ENCODE measurements around the gene SERPINB5.

Gene SERPINB5

DNA sequence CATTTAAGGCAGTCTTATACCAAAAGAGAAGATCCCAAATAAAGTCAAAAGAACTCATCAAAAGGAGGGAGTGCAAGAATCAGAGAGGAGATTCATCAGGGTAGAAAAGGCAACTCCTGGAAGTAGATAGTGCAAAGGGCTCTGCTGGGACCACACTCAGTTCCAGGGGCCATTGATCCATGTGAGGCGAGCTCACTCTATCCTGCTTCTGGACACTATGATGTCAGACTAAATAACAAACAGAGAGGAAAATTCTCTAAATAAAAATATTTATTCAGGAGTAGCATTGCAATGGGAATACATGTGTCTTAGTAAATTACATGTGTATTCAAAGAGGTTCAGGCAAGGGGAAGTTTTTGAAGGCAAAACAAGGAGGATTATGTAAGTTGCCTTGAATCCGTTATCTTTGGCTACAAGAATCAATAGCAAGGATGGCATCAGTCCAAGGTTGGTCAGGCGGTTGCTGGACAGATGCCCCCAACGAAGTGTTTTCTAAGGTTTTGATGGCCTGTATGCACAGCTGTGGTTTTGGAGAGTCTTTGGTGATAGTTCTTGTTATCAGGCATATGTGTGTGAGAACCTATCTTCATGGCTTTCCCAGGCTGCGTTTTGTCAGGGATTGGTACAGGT, 52.2 kb downstream of the SERPINB5 start:
- no peak for DNase-seq (ENCODE audit: low read depth)

DNA sequence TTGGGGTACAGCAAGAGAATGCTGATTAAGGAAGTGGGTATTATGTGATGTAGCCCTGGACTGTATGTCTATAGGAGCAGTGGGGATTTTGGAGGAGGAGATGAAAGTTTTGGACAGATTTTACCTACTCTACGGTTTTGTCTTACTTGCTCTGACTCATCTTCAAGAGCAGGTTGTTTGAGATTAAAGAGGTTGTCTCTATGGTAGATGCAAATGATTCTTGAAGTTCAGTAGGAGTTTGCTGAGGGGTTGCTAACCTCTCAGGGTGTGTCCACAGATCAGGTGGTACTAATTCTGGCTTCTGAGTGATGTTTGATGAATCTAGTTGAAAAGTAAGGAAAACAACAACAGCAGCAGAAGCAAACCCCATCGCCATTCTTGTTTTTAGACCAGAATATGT, 55.7 kb downstream of the SERPINB5 start:
- DNase-seq (ENCODE audit: low read depth): no peak

DNA sequence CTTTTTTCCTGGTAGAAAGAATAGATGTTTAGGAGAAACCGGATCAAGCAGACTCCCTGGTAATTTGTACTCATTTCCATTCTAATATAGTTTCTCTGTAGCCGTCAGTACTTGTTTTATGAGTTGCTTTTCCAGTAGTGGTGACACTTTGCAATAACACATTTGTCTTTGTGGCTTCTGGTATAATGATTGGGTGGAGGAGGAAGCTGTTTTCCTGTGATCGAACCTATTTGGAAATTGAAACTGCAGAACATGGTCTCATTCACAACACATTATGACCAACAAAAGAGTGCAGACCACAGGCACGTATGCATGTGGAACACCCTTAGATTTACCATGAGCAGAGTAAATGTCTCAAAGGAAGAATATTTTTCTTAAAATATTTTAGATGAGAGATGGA, 57.9 kb downstream of the SERPINB5 start:
- no peak for DNase-seq (ENCODE audit: low read depth)

DNA sequence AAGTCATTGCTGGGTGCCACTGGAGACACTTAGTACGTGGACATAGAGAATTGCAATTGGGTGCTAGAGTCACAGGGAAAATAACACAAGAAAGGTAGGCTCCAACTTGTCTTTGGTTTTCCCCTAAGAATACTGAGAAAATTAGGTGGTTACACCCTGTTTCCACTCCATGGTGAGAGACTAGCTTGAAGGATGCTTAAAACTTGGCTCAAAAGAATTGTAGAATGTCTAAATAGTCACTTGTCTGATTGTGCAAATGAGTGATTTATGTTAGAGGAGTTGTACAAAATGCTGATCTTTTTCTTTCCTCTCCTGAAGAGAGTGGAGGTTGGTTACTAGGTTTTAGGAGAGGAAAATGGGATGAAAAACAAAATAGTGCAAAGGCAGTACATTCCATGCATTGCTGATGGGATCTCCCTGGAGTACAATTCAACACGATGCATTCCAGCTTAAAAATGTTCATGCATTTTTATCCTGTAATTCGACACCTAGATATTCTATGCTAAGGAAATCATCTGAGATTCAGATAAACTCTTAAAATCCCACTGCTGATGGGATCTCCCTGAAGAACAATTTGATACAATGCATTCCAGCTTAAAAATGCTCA, 63.2 kb downstream of the SERPINB5 start:
- DNase-seq (ENCODE audit: low read depth): no peak

DNA sequence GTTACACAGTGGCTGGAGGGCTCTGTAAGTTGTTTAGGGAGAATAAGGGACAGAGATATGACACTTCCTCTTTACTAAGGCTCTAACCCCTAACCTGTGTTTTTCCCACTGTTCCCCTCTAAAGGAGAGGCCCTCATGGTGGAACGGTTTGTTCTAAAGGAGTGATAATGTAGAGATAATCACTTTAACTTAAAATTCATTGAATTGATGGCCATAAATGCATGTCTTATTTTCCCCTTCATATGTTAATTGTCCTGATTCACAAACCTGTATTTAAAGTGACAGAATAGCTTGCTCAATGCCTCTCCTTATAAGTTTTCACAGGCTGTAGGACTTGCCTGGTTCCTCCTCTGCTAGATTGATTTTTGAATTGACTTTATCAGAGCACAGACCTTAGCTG, 65.3 kb downstream of the SERPINB5 start, which contains the start of gene SERPINB12:
Gene SERPINB12, plus strand, starts transcription at position 301 of the 400 bp plus-strand sequence. CDS start 13,791 bp downstream, outside the sequence.
- no peak for DNase-seq (ENCODE audit: low read depth)

DNA sequence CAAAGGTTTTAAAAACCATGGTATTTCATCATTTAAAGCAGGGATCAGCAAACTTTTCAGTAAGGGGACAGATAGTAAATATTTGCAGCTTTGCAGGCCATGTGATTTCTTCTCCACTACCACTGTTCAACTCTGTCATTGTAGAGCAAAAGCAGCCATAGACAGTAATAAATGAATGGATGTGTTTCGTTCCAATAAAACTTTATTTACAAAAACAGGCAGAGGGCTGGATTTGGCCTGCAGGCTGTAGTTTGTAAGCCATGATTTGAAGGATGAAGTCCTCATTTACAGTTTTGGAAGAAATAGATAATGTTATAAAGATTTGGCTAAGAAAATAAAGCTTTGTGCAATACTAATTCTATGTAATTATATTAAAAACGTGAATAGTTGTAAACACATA, 67.3 kb downstream of the SERPINB5 start:
- no peak for DNase-seq (ENCODE audit: low read depth)

DNA sequence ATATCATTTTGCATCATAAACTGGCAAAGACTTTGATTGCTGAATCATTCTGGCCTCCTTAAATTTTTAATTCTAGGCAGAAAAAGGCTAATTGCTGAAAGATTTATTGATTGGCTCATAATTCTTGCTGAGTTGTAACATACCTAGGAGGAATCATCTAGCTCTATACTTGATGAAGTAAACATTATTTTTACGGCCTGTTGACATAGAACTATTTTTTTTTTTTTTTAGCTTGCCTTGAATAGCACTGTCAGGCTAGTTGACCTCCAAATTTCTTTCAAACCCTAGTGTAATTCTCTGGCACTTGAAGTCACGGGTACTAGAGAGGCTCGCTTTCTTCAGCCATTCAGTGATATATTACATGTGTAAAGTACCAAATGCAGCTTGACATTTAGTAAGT, 68.2 kb downstream of the SERPINB5 start:
- DNase-seq (ENCODE audit: low read depth): no peak

DNA sequence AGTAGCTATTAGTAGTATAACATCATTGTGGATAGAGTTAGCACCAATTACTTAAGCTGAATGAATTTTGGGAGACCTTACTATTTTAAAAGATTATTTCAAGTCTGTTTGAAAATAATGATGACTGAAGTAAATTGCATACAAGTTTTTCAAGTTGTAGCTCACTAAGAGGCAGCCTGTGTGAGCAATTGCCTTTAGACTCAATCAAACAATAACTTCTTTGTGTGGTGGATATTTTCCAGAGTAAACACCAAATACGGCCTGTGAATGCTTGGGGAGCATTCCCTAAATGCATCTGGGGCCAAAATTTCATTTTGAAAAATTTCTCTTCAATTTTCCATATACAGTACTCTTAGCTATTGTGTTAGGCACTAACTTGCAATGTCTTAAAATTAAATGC, 73.3 kb downstream of the SERPINB5 start:
- DNase-seq (ENCODE audit: low read depth): no peak

DNA sequence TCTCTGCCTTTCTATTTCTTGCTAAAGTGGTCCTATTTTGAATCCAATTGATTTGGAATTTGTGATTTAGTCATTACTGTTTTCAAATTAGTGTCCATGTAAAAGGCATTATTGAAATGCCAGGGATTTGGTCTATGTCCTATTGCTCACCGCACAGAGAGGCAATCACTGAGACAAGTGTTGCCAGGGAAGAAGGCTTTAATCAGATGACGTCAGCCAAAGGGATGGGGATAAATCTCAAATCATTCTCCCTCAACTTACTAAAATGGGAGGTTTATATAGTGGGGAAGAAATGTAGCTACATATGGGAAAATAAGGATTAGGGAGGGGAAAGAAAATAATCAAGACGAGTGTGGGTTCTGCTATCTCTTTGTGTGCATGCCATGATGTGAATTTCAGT, 75.0 kb downstream of the SERPINB5 start:
- no peak for DNase-seq (ENCODE audit: low read depth)

DNA sequence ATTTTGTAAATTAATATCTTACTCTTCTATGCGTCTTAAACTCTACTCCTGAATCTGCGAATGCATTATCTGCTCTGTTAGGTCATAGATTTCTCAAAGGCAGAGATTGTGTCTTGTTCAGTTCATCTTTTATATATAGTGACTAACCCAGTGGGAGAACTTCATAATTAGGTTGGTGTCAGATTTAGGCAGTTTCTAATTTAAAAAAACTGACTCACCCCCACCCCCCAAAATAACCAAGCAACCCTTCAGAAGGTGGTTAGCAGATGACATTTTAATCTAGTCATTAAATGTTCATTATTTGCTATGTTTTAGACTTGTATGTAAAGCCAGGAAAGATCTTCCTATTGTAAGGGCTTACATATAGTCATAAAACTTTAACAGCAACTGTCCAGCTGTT, 75.8 kb downstream of the SERPINB5 start:
- DNase-seq (ENCODE audit: low read depth): no peak

DNA sequence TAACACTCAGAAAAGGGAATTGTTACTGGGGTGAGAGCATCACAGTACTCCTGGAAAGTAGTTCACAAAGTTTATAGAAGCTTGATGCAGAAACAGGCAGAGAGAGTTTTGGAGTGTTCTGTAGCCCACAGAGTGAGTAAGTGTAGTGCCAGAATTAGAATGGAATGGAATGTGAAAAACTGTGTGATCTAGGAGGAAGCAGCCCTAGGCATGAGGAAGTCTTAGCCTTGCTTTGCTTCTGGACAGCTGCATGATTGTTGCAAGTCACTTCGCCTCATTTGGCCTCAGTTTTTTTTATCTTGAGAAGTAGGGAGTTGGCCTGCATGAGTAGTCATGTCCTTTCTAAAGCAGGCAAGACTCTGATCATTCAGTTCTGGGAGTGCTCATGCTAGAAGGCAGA, 76.3 kb downstream of the SERPINB5 start:
- no peak for DNase-seq (ENCODE audit: low read depth)
